GM19023 (cell line): ENCODE measurements around the gene EIF4A3.

ENCODE experiments used
- ATAC-seq: cut with Tn5 transposase; IDR thresholded peaks from one replicate; pipeline ENCODE4 v1.9.1; 2021; ENCODE audit warnings: mild to moderate bottlenecking, moderate library complexity; ENCODE audit not compliant: unreplicated experiment

Gene EIF4A3

GRCh38 chr17:80114758-80115157 lies 32.2 kb downstream of the EIF4A3 start:
- no peak for ATAC-seq

- no peak for ATAC-seq
Observed at GRCh38 chr17:80113033-80113484, 33.9 kb downstream of the EIF4A3 start.

GRCh38 chr17:80112471-80113032 lies 34.4 kb downstream of the EIF4A3 start:
- no peak for ATAC-seq

GRCh38 chr17:80111702-80112470 lies 35.0 kb downstream of the EIF4A3 start:
- no peak for ATAC-seq

- ATAC-seq: no peak
Observed at GRCh38 chr17:80110927-80111701, 35.8 kb downstream of the EIF4A3 start.

- no peak for ATAC-seq
Observed at GRCh38 chr17:80110447-80110812, 36.5 kb downstream of the EIF4A3 start.

GRCh38 chr17:80109713-80110446 lies 37.0 kb downstream of the EIF4A3 start:
- ATAC-seq: no peak

GRCh38 chr17:80109066-80109660 lies 37.8 kb downstream of the EIF4A3 start:
- ATAC-seq: no peak

GRCh38 chr17:80108036-80108971 lies 38.6 kb downstream of the EIF4A3 start:
- no peak for ATAC-seq

- no peak for ATAC-seq
Observed at GRCh38 chr17:80107231-80108021, 39.5 kb downstream of the EIF4A3 start.

- ATAC-seq: no peak
Observed at GRCh38 chr17:80106751-80107150, 40.2 kb downstream of the EIF4A3 start.

GRCh38 chr17:80106176-80106575 lies 40.8 kb downstream of the EIF4A3 start:
- ATAC-seq: no peak

GRCh38 chr17:80105762-80106161 lies 41.2 kb downstream of the EIF4A3 start:
- no peak for ATAC-seq

- ATAC-seq: no peak
Observed at GRCh38 chr17:80104956-80105375, 42.0 kb downstream of the EIF4A3 start.

GRCh38 chr17:80104321-80104955 lies 42.5 kb downstream of the EIF4A3 start:
- no peak for ATAC-seq

- no peak for ATAC-seq
Observed at GRCh38 chr17:80103449-80104085, 43.4 kb downstream of the EIF4A3 start.

GRCh38 chr17:80102664-80103448 lies 44.1 kb downstream of the EIF4A3 start:
- no peak for ATAC-seq
